ENCODE measurements around the gene TMEM87B. TPM values are rescaled to one million over a fixed set of nuclear protein-coding genes. Genes with fewer than 3 reads are reported as not detected.
"Not testable (repeated sequence)": the region's sequence is repeated elsewhere in the genome, so short reads cannot be mapped to it uniquely, and the experiment has no call there.

Gene TMEM87B
- total RNA-seq, 1 donor from 2014 or later: 22.2 TPM

- DNase-seq: no peak
Observed at GRCh38 chr2:112032689-112033465, 22.2 kb upstream of the TMEM87B start.

GRCh38 chr2:112033600-112033999, 21.5 kb upstream of the TMEM87B start:
- no peak for DNase-seq

- no peak for DNase-seq
Observed at GRCh38 chr2:112034924-112035323, 20.1 kb upstream of the TMEM87B start.

- DNase-seq: no peak
Observed at GRCh38 chr2:112035786-112036185, 19.3 kb upstream of the TMEM87B start.

DNA sequence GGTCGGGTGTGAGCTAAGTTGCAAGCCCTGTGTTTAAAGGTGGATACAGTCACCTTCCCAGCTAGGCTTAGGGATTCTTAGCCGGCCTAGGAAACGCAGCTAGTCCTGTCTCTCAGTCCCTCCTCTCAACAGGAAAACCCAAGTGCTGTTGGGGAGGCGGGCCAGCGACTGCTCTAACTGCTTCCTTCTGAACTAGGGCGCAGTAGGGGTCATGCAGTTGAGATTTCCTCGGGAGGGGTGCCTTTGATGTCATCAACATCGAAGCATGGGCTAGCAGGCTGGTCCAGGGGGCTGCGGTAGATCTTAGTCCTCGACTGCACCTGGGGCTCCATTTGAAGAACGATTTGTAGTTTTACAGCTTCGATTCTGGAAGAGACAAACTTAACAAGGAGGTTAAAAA, 15.5 kb upstream of the TMEM87B start:
- not testable (repeated sequence) for DNase-seq

DNA sequence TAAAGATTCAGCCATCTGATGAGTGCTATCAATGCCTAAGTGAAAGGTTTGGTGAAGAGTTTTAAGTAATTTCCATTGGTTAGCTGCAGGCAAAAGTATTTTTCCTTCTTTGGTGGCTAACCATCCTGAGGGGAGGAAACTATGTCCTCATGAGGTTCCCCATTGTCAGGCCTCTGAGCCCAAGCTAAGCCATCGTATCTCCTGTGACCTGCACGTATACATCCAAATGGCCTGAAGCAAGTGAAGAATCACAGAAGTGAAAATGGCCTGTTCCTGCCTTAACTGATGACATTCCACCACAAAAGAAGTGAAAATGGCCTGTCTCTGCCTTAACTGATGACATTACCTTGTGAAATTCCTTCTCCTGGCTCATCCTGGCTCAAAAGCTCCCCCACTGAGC, 15.0 kb upstream of the TMEM87B start:
- not testable (repeated sequence) for DNase-seq

- not testable (repeated sequence) for DNase-seq
Observed at GRCh38 chr2:112041460-112041859, 13.6 kb upstream of the TMEM87B start.

GRCh38 chr2:112045446-112046014, 9.5 kb upstream of the TMEM87B start:
- DNase-seq: no peak

DNA sequence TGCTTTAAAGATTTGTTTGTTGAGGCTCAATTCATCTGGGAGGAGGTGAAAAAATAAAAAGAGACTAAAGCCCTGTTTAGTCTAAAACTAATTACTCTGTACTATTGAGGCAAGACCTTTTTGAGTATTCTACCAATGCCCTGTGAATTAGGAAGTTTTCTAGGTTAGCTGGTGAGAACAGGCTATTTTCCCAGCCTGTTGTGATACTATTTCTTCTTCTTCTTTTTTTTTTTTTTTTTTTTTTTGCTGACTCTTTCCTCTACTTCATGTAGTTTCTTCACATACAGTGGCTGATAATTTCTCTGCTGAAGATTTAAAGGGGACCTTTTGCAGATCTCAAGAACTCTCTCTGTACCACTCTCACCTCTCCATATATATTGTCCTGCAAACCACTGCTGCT, 8.8 kb upstream of the TMEM87B start:
- no peak for DNase-seq

- DNase-seq: no peak
Observed at GRCh38 chr2:112047537-112048235, 7.4 kb upstream of the TMEM87B start.

DNA sequence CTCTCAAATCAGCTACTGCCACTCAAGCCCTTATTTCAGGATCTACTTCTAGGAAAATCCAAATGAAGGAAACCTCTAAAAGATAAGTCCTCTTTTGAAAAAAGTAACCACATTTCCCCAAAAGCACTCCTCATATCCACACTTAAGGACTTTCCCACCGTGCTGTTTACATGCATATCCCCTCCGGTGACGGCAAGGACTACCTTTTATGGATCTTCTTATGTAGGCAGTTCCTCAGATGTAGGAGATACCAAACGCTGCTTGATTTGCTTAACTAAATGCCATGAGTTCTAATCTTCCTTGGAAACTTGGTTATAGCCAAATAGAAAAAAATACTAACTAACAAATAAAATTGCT, 6.9 kb upstream of the TMEM87B start:
- DNase-seq: no peak

DNA sequence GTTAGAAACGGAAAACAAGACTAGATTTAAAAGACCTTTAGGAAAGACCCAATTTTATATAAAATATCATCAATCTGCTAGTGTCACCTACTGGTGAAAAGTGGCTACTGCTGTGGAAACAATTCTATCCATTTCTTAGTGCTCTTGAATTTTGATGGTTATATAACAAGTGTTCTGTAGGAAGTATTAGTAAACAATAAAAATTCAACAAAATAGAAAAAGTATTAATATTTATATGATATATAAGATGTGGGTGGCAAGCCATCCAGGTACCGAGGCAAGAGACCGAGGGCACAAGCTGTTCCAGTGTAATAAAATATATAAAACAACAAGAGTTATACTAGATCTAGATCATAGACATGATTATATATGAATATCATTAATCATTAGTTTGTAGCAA, 6.2 kb upstream of the TMEM87B start:
- DNase-seq: peak; percentile 63

- no peak for DNase-seq
Observed at GRCh38 chr2:112050316-112050715, 4.8 kb upstream of the TMEM87B start.

- DNase-seq: peak; percentile 95
Observed at GRCh38 chr2:112053917-112054846, 887 bp upstream of the TMEM87B start.

DNA sequence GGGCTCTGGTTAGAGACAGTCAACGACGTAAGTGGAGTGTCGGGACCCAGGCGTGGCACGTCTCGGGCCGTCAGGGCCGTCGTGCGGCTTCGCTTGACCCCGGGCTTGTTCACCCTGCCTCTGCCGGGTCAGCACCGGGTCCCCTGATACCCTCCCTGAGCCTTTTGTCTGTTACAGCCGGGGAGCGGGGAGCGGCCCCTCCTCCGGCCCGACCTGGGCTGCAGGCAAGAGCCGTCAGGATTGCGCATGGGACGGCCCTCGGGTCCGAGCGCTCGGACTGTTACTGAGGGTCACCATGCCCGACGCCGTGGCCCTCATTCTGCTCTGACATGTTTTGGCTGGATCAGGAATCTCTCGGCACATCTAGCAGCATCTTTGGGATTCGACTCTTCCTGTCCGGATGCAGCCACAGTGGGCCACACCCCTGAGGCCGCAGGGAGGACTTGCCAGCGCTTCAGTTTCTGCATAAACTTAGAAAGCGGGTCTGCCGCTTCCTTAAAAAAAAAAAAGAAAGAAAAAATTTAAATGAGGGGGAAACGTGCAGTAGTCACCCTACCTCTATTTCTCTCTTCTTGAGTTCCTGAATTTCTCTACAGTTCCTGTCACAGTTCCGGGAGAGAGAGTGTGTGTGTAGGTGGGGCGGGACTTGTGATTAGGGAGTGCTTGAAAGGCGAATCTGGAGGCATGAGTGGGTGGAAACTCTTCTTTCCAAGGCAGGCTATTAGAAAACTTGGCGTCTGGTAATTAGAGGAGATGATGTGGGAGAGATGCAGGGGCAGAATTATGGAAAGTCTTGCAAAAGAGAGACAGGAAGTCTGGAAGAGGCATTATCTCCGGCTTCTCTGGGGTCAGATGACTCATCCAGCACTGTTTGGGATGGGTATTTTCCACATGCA, 909 bp downstream of the TMEM87B start:
- DNase-seq: peak; percentile 90

- peak; percentile 55 for DNase-seq
Observed at GRCh38 chr2:112056626-112056987, 1.5 kb downstream of the TMEM87B start.

GRCh38 chr2:112059671-112060070, 4.6 kb downstream of the TMEM87B start:
- DNase-seq: no peak

- DNase-seq: no peak
Observed at GRCh38 chr2:112061299-112061698, 6.2 kb downstream of the TMEM87B start.

DNA sequence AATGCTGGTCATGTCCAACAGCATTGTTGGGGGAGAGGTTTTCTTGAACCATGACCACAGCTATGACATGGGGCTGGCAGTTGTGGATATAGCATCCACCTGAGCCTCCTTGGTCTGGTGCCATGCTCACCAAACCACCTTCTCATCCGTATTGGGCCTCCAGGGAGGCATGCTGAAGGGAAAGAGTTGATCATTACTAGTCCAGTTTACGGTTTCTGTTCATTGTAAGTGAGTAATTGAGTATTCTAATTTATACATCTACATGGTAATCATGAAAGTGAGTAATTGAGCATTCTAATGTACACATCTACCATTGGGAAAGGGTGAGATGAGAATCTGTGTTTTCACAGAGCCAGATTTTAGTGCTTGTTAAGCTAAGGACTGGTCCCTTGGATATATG, 6.8 kb downstream of the TMEM87B start:
- DNase-seq: no peak

DNA sequence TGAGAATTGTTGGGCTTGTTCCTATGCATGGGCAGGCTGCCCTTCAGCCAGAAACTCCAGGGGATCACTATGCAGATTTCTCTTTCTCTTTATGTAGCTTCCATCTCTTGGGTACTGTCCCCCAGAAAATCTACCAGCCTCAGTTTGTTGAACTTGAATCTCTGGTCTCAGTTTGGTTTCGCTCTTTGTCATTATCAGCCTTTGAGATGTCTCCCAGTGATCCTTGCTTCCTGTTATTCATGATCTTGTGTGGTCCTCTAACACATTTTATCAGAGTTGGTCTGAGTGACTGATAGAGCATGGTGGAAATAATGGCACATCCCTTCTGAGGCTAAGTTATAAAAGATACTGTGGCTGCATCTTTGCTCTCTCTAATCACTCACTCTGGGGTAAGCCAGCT, 7.8 kb downstream of the TMEM87B start:
- no peak for DNase-seq

DNA sequence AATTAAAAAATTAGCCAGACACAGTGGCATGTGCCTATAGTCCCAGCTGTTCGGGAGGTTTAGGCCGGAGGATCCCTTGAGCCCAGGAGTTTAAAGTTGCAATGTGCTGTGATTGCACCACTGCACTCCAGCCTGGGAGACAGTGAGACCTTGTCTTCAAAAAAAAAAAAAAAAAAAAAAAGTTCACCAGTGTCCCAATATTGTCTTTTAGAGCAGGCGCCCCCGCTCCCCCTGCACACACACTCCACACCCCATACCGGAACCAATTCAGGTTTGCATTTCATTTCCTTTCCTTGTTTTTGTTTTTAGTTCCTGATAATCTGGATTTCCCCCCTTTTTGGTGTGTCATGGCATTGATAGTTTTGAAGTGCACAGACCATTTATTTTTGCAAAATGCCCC, 10.4 kb downstream of the TMEM87B start:
- DNase-seq: no peak

Data from skin of body (tissue), 2 donors.